ENCODE results near the gene CDH11.

- no peak for TF ChIP-seq EP300 (IDR thresholded peaks at IDR 0.05)
- no peak for TF ChIP-seq CTCF (IDR thresholded peaks at IDR 0.05)
Measured at GRCh38 chr16:64948056-64948455, 173.8 kb downstream of the CDH11 start.
